ENCODE measurements around the gene FAS.
A peak's percentile ranks its signal among the peaks of the same experiment; 100 is the strongest.
"Not testable (repeated sequence)": the region's sequence is repeated elsewhere in the genome, so short reads cannot be mapped to it uniquely, and the experiment has no call there.

FAS gene

GRCh38 chr10:88994019-88994418, 3.4 kb downstream of the FAS start:
- no peak for DNase-seq

- DNase-seq: no peak
Measured at GRCh38 chr10:88995156-88995876, 4.7 kb downstream of the FAS start.

- no peak for DNase-seq
Measured at GRCh38 chr10:88996927-88997326, 6.3 kb downstream of the FAS start.

- no peak for DNase-seq
Measured at GRCh38 chr10:88999625-89000024, 9.0 kb downstream of the FAS start.

GRCh38 chr10:89001024-89001728, 10.6 kb downstream of the FAS start:
- DNase-seq: no peak

- no peak for DNase-seq
Measured at GRCh38 chr10:89001729-89002072, 11.1 kb downstream of the FAS start.

- no peak for DNase-seq
Measured at GRCh38 chr10:89002226-89002978, 11.8 kb downstream of the FAS start.

GRCh38 chr10:89003344-89003743, 12.7 kb downstream of the FAS start:
- no peak for DNase-seq

- DNase-seq: no peak
Measured at GRCh38 chr10:89007129-89007893, 16.7 kb downstream of the FAS start.

GRCh38 chr10:89018700-89019346, 28.2 kb downstream of the FAS start:
- not testable (repeated sequence) for DNase-seq

GRCh38 chr10:89019569-89020327, 29.1 kb downstream of the FAS start:
- DNase-seq: no peak

- not testable (repeated sequence) for DNase-seq
Measured at GRCh38 chr10:89021526-89021925, 30.9 kb downstream of the FAS start.

- no peak for DNase-seq
Measured at GRCh38 chr10:89022734-89023133, 32.1 kb downstream of the FAS start.

GRCh38 chr10:89025453-89025852, 34.9 kb downstream of the FAS start:
- no peak for DNase-seq

- no peak for DNase-seq
Measured at GRCh38 chr10:89029181-89029580, 38.6 kb downstream of the FAS start.

- peak; percentile 56 for DNase-seq
Measured at GRCh38 chr10:89029785-89030437, 39.3 kb downstream of the FAS start.

GRCh38 chr10:89030791-89031190, 40.2 kb downstream of the FAS start:
- no peak for DNase-seq

- no peak for DNase-seq
Measured at GRCh38 chr10:89032141-89032891, 41.7 kb downstream of the FAS start.

GRCh38 chr10:89035461-89035860, 44.9 kb downstream of the FAS start:
- no peak for DNase-seq

- DNase-seq: no peak
Measured at GRCh38 chr10:89037096-89037495, 46.5 kb downstream of the FAS start.

- DNase-seq: no peak
Measured at GRCh38 chr10:89042562-89042961, 52.0 kb downstream of the FAS start.

All from NCI-H1436 (cell line).